PC-3 (cell line): ENCODE measurements around the gene PODXL2.

Experiments used
- CTCF ChIP-seq: fragments of 300-600 bp; sonication (generic); conservative IDR thresholded peaks from 2 replicates; pipeline ENCODE4 v1.5.1; 2017; ENCODE audit warnings: antibody characterized with exemption, low read depth, mild to moderate bottlenecking, low read length
- EZH2 ChIP-seq: fragments of 300-600 bp; sonication (generic); IDR thresholded peaks from one replicate; pipeline ENCODE4 v1.6.1; 2017; ENCODE audit warnings: antibody characterized with exemption, mild to moderate bottlenecking, low read length; ENCODE audit not compliant: unreplicated experiment
- EZH2phosphoT487 ChIP-seq: fragments of 300-600 bp; sonication (generic); IDR thresholded peaks from 2 replicates; pipeline ENCODE4 v1.6.1; 2018; ENCODE audit warnings: mild to moderate bottlenecking, antibody characterized with exemption, low read length, borderline replicate concordance

DNA sequence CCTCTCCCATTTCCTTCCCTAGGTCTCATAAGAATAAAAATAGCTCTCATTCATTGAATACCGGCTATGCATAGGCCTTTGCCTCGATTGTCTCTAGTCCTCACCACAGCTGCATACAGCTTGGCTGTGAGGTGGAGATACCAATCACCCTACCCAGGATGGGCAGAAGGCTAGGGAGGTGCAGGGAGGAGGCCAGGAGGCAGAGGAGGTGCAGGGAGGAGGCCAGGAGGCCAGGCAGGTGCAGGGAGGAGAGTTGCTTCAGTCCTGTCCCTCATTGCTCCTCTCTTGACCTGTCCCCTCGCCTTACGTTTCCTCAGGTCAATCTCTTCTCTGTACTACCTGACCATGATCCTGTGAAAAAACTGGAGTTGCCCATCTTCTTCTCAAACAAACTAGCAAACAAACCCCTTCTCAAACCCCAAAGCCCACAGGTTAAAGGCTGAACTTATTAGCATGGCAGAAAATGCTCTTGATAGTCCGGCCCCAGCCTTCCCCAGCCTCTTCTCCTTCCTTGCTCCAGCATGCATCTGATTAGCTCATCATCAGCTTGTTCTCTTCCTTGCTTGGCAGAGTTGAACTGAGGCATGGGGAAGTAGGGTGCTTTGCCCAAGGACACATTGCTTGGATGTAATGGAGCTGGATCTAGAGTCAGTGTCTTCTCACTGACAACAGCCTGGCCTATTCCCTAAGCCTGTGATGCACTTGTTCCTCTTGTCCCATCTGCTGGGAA, 15.8 kb downstream of the PODXL2 start:
- TF ChIP-seq CTCF, result no peak
- TF ChIP-seq EZH2, result no peak
- TF ChIP-seq EZH2phosphoT487, result no peak
